ENCODE measurements around the gene HIPK3. TPM values are rescaled to one million over a fixed set of nuclear protein-coding genes. Genes with fewer than 3 reads are reported as not detected.

The HIPK3 gene
- total RNA-seq, 4 donors from 2014 or later, result 244 to 362 (median 344) TPM

GRCh38 chr11:33248416-33248971 lies 8.7 kb upstream of the HIPK3 start:
- Histone ChIP-seq H3K4me3 (no peak overlapping the region), H3K27me3 (no peaks in the 10 kb centered on the region), H3K4me1 (no peaks in the 10 kb centered on the region), H3K36me3 (no peaks in the 10 kb centered on the region), H3K27ac (replicated peaks in 1 of 4) (peak overlapping the region in 3 of 4 donors; percentile 22 to 45 (median 23)), H3K9me3 (no peaks in the 10 kb centered on the region)
- intact Hi-C loops (cut with DNase I), result no loop called here
- TF ChIP-seq POLR2AphosphoS5 (IDR thresholded peaks at IDR 0.05) (no peak), POLR2A (IDR thresholded peaks at IDR 0.05; ENCODE audit: low read depth) (no peak), CTCF (IDR thresholded peaks at IDR 0.05) (no peak), EP300 (IDR thresholded peaks at IDR 0.05) (no peak)
- no peak for DNase-seq (ENCODE audit: extremely low spot score)
- 90% methylated on average over 6 of the region's 6 CpGs for WGBS

- DNase-seq (ENCODE audit: extremely low spot score), result no peak
- intact Hi-C loops (cut with DNase I), result loop anchor here (2.0 to 5.0 kb wide), 2 partner anchors 76 to 89 kb away; no protein-coding TSS in a partner anchor
- Histone ChIP-seq H3K27ac (replicated peaks in 1 of 4) (peak overlapping the region; percentile 96 to 100 (median 100)), H3K4me1 (peaks cover 11 to 30% (median 27%) of the 10 kb centered on the region in 4 donors), H3K36me3 (no peaks in the 10 kb centered on the region), H3K9me3 (no peaks in the 10 kb centered on the region), H3K4me3 (peak overlapping the region; percentile 81 to 99 (median 90)), H3K27me3 (no peaks in the 10 kb centered on the region)
- TF ChIP-seq POLR2AphosphoS5 (IDR thresholded peaks at IDR 0.05), result no peak
- TF ChIP-seq CTCF (IDR thresholded peaks at IDR 0.05), result no peak
- TF ChIP-seq EP300 (IDR thresholded peaks at IDR 0.05), result no peak
- TF ChIP-seq POLR2A (IDR thresholded peaks at IDR 0.05; ENCODE audit: low read depth), result no peak
- 64% methylated on average over 12 of the region's 12 CpGs for WGBS
Measured at GRCh38 chr11:33256031-33256812, 959 bp upstream of the HIPK3 start.

- 2% methylated on average over 11 of the region's 16 CpGs for WGBS
- Histone ChIP-seq H3K4me1 (peaks cover 15 to 34% (median 32%) of the 10 kb centered on the region in 4 donors), H3K27me3 (no peaks in the 10 kb centered on the region), H3K9me3 (no peaks in the 10 kb centered on the region), H3K27ac (replicated peaks in 1 of 4) (peak overlapping the region; percentile 96 to 100 (median 100)), H3K4me3 (peak overlapping the region; percentile 81 to 99 (median 90)), H3K36me3 (no peaks in the 10 kb centered on the region)
- intact Hi-C loops (cut with DNase I), result loop anchor here (2.0 to 5.0 kb wide), 2 partner anchors 76 to 90 kb away; no protein-coding TSS in a partner anchor
- TF ChIP-seq POLR2A (IDR thresholded peaks at IDR 0.05; ENCODE audit: low read depth) (no peak), CTCF (IDR thresholded peaks at IDR 0.05) (no peak), POLR2AphosphoS5 (IDR thresholded peaks at IDR 0.05) (no peak), EP300 (IDR thresholded peaks at IDR 0.05) (no peak)
- no peak for DNase-seq (ENCODE audit: extremely low spot score)
Measured at GRCh38 chr11:33256813-33257159, 395 bp upstream of the HIPK3 start.

- Histone ChIP-seq H3K4me3 (peak overlapping the region; percentile 81 to 99 (median 90)), H3K27me3 (no peaks in the 10 kb centered on the region), H3K36me3 (no peaks in the 10 kb centered on the region), H3K9me3 (no peaks in the 10 kb centered on the region), H3K4me1 (peaks cover 28 to 47% (median 45%) of the 10 kb centered on the region in 4 donors), H3K27ac (replicated peaks in 1 of 4) (peak overlapping the region; percentile 96 to 100 (median 100))
- peak; percentile 97 for DNase-seq (ENCODE audit: extremely low spot score)
- intact Hi-C loops (cut with DNase I), result loop anchor here (2.0 to 5.0 kb wide), 2 partner anchors 74 to 91 kb away; no protein-coding TSS in a partner anchor
- TF ChIP-seq EP300 (IDR thresholded peaks at IDR 0.05), result no peak
- peak; percentile 28 to 48 (median 47) for TF ChIP-seq CTCF (IDR thresholded peaks at IDR 0.05)
- peak; percentile 78 to 91 for TF ChIP-seq POLR2AphosphoS5 (IDR thresholded peaks at IDR 0.05)
- TF ChIP-seq POLR2A (IDR thresholded peaks at IDR 0.05; ENCODE audit: low read depth), result peak; percentile 74
- WGBS, result 0% methylated on average over 51 of the region's 83 CpGs
Measured at GRCh38 chr11:33257897-33258630, 883 bp downstream of the HIPK3 start.

Data from esophagus muscularis mucosa (tissue), 4 donors.